Left ventricle myocardium superior (tissue), 1 donor: Measurements from ENCODE around the gene C1QTNF2. TPM values are rescaled to one million over a fixed set of nuclear protein-coding genes. Genes with fewer than 3 reads are reported as not detected.

Source experiments
- ATAC-seq: fragments of 200-7000 bp; cut with Tn5 transposase; one replicate; pipeline ENCODE4 v1.9.1; 2020; ENCODE audit warnings: mild to moderate bottlenecking, moderate library complexity
- DNase-seq: peaks from one replicate; pipeline ENCODE4 v3.0.0-alpha.2; 2020
- intact Hi-C: fragments of 100-400 bp; cut with micrococcal nuclease; formaldehyde crosslinking; loops from one replicate; pipeline ENCODE4 v1.11.0; 2022
- total RNA-seq: library from RNA; stranded (reverse); fragmentation: NEBNext Ultra II Directional; extraction: Animal tissue kit (Norgen Biotek cat#: 25700); gene quantifications from one replicate; pipeline ENCODE4 v1.2.1, GENCODE V29; 2021
- donor health status: DM: no; HTN: yes; CAD: no; lungs with severe emphysema.

Gene C1QTNF2
- total RNA-seq, 1 donor from 2014 or later, result 1.3 TPM

DNA sequence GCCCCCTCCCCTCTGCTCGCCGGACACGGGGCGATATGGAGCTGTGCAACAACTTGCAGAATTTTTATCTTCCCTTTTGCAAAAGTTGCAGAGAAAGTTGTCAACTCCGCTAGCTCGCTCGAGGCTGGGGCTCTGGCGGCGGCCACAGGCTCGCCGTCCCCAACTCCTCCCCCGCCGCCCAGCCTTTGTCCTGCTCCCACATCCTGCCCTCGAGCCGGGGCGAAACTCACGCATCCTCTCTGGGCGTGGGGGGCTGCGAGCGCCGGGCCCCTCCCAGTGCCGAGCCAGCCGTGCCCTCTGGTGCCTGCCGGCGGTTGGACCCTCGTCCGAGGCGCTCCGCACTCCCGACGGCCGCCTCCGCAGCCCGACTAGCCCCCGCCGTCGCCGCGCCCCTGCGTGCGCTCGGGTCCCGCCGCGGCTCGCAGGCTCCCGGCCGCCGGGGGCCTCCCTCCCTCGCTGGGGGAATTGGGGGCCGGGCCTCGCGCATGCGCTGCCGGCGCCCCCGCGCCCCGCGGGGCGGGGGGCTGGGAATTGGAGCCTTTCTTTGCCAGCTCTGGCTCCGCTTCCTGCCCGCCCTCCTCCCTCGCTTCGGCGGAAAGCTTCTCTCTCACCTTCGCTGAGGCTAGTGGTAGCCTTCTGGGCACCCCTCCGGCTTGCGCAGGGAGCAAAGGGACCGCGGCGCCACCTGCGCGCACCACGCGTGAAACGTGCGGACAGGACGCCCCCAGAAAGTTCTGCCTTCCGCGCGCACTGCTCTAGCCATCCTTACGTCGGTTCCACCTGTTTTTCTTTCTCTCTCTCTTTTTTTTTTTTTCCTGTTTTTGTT is 58.1 kb downstream of the C1QTNF2 start, which contains the start of gene CCNJL:
Gene CCNJL, minus strand, starts transcription at position 431 of the 826 bp plus-strand sequence. CDS start 641 bp downstream, outside the sequence.
- DNase-seq (peak; percentile 80), ATAC-seq (peak; percentile 87)
- intact Hi-C loops, result no loop called here

DNA sequence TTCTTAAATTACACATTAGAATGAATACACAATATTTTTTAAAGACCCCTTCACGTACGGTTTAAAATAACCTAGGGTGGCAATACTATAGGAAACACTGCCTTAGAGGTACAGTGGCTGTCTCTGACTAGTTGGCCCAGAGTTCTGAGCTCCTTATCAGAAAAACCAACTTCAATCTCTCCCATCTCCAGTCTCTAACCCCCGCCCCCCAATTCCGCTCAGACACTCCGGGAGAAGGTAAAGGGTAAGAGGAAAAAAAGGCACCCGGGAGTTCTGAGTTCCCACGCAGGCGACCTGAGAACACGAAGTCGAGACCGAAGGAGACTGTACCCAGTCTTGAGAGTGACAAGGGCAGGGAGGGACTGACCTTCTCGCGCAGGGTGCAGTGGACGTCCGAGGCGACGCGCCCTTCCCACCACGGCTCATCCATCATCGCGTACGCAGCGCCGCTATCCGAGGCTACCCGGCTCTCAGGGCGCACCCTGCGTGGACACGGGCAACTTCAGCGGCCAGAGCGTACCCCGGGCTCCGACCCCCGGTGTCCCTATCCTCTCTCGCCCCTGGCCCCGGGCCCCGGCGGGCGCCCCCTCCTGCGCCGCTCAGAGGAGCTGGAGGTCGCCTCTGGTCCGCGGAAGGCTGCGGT is 58.8 kb downstream of the C1QTNF2 start:
- ATAC-seq (peak; percentile 83), DNase-seq (peak; percentile 71)
- intact Hi-C loops, result no loop called here

DNA sequence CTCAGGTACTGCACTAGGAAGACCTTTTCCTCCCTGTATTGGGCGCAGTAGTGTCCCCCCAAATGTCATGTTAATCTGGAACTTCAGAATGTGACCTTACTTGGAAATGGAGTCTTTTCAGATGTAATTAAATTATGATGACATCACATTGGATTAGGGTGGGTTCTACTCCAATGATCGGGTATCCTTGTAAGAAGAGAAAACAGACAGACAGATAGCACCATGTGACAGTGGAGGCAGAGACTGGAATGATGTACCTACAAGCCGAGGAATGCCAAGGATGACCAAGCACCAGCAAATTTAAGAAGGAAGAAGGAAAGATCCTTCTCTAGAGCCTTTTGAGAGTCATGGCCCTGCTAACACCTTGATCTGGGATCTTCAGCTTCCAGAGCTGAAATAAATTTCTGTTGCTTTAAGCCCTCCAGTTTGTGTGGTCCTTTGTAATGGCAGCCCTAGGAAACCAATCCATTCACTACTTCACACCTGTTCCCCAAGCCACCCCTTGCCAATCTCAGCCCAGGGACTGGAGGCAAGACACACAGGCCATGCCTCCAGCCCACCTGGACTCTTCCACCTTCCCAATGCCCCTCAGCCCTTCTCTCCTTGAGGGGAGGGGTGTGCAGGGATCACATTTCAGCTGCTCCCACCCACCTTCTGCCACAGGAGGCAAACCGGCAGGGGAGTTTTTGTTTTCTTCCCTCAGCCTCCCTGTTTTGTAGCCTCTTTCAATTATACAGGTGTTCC is 59.7 kb downstream of the C1QTNF2 start:
- DNase-seq (no peak), ATAC-seq (no peak)
- intact Hi-C loops, result no loop called here

DNA sequence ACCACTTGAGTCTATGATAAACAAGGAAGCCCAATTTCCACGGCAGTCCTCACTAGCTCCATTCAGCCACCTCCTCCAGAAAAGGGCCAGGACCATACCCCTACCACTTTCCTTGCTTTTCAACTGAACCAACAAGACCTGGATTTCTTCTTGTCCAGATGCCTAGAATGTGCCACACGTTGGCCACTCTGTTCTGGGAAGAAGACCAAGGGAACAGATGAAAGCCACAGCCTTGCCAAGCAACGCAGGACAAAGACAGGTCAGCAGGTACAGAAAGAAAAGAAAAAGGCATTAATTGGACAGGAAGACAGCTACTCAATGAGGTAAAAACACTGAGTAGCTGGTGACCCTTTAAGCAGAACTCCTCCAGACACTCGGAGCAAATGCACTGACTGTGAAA is 60.3 kb downstream of the C1QTNF2 start:
- ATAC-seq, result peak; percentile 20
- intact Hi-C loops, result no loop called here
- DNase-seq, result no peak

DNA sequence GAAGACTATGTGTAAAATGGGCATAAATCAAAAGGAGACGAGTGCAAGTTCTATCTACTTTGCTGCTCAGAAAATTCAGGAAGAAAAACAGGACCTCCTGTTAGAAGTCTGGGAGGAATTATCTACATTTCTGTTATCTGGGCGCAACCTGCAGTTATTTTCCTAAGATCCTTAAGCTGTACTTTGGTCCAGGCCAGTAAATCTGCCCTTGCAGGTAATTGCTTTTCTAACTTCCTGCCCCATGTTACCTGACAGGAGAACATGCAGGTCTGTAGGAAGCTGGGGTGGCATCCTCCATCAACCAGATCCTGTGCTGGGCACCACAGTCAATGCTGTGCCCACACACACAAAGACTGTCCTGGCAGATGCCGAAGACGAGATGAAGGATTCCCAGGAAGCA is 63.7 kb downstream of the C1QTNF2 start:
- ATAC-seq (no peak), DNase-seq (no peak)
- intact Hi-C loops, result no loop called here

DNA sequence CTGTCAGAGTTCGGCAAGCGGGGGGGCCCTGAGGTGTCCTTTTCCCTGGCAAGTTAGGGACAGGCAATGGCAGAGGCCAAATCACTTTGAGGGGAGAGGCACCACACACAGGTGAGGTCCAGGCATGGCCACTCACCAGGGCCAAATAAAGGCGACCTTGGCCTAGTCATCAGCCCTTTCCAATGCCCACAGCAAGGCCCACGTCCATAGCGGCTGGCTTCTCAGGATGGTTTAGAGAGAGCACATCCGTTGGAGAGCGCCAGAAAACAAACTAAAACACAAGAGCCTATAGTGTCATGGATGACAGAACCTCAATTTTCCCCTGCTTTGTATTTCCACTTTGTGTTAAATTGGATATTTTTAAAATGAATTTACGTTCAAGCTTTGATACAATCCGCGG is 65.1 kb downstream of the C1QTNF2 start:
- ATAC-seq, result no peak
- no peak for DNase-seq
- intact Hi-C loops, result no loop called here

DNA sequence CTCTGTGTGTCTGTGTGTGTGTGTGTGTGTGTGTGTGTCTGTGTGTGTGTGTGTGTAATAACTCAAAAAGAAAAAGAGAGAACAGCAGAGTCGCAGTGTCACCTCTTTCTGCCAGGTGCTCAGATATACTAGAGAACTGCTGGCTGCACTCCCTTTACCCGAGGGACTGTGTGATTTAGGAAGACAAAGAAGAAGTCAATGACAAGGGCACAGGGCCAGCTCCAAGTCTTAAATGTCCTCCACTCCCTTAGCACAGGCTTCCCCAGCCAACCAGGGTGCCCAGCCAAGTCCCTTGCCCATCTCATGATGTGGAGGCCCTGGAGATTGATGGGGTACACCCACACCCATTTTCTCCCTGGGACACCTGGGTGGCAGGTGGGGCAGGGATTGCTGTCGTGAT is 66.7 kb downstream of the C1QTNF2 start:
- intact Hi-C loops, result no loop called here
- ATAC-seq, result peak; percentile 86
- DNase-seq, result no peak

DNA sequence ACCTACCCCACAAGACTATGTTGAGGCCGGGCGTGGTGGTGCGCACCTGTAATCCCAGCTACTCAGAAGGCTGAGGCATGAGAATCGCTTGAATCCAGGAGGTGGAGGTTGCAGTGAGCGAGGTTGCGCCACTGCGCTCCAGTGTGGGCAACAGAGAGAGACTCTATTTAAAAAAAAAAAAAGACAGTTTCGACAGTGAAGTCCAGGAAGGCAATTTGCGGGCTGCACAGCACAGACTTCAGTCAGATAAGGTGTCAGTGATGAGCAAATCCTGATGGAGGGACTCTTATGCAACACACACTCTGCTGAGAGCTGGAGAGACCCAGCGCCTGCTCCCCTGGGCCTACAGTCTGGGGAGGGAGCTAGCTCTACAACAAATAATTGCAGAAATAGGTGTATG is 72.2 kb downstream of the C1QTNF2 start:
- ATAC-seq (peak; percentile 57), DNase-seq (no peak)
- intact Hi-C loops, result no loop called here

DNA sequence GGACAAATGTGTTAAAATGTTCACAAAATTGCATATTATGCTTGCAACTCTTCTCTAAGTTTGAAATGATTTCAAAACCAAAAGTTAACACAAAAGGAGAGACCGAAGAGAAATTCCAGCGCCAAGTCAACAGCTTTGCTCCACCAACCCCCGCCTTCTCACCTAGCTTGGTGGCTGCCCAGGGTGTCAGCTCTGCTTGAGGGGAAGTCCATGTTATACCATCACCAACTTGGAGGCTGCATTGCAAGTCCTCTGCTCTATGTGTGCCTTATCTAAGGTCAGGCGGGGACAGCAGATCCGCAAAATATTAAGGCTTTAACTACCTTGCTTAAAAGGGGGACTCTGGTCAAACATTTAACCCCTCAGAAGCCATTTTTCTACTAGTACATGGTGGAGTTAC is 72.7 kb downstream of the C1QTNF2 start:
- peak; percentile 27 for ATAC-seq
- intact Hi-C loops, result no loop called here
- DNase-seq, result no peak

Other genes starting within 250 kb of the C1QTNF2 start
- gene FABP6, start 141.1 kb downstream of the C1QTNF2 start, total RNA-seq, result 3.3 TPM
- 9.1 TPM for gene CCNJL, start 58.1 kb downstream of the C1QTNF2 start, total RNA-seq
- gene FAM200C, start 29.4 kb upstream of the C1QTNF2 start, total RNA-seq, result 4.3 TPM
- 46.5 TPM for gene SLU7, start 48.5 kb upstream of the C1QTNF2 start, total RNA-seq
- 1.4 TPM for gene PTTG1, start 51.2 kb upstream of the C1QTNF2 start, total RNA-seq